Measurements from ENCODE around the gene AGAP1.

AGAP1 gene

GRCh38 chr2:235951493-235951892 is 457.6 kb downstream of the AGAP1 start:
- in situ Hi-C loops (cut with MboI; ENCODE audit: low sequenced_read_pairs) = no loop called here

GRCh38 chr2:235951982-235952381 is 458.1 kb downstream of the AGAP1 start:
- in situ Hi-C loops (cut with MboI; ENCODE audit: low sequenced_read_pairs) = no loop called here

GRCh38 chr2:235952714-235953113 is 458.9 kb downstream of the AGAP1 start:
- in situ Hi-C loops (cut with MboI; ENCODE audit: low sequenced_read_pairs) = no loop called here

- in situ Hi-C loops (cut with MboI; ENCODE audit: low sequenced_read_pairs) = no loop called here
Observed at GRCh38 chr2:235954281-235954680, 460.4 kb downstream of the AGAP1 start.

GRCh38 chr2:235954888-235955480 is 461.1 kb downstream of the AGAP1 start:
- in situ Hi-C loops (cut with MboI; ENCODE audit: low sequenced_read_pairs) = no loop called here

GRCh38 chr2:235955664-235956063 is 461.8 kb downstream of the AGAP1 start:
- in situ Hi-C loops (cut with MboI; ENCODE audit: low sequenced_read_pairs) = no loop called here

GRCh38 chr2:235956281-235956970 is 462.6 kb downstream of the AGAP1 start:
- in situ Hi-C loops (cut with MboI; ENCODE audit: low sequenced_read_pairs) = no loop called here

GRCh38 chr2:235957251-235957650 is 463.4 kb downstream of the AGAP1 start:
- in situ Hi-C loops (cut with MboI; ENCODE audit: low sequenced_read_pairs) = no loop called here

- in situ Hi-C loops (cut with MboI; ENCODE audit: low sequenced_read_pairs) = no loop called here
Observed at GRCh38 chr2:235958221-235958930, 464.5 kb downstream of the AGAP1 start.

GRCh38 chr2:235958931-235959410 is 465.1 kb downstream of the AGAP1 start:
- in situ Hi-C loops (cut with MboI; ENCODE audit: low sequenced_read_pairs) = no loop called here

GRCh38 chr2:235960011-235960715 is 466.3 kb downstream of the AGAP1 start:
- in situ Hi-C loops (cut with MboI; ENCODE audit: low sequenced_read_pairs) = no loop called here

- in situ Hi-C loops (cut with MboI; ENCODE audit: low sequenced_read_pairs) = no loop called here
Observed at GRCh38 chr2:235960716-235961640, 467.1 kb downstream of the AGAP1 start.

- in situ Hi-C loops (cut with MboI; ENCODE audit: low sequenced_read_pairs) = no loop called here
Observed at GRCh38 chr2:235961711-235962110, 467.9 kb downstream of the AGAP1 start.

- in situ Hi-C loops (cut with MboI; ENCODE audit: low sequenced_read_pairs) = no loop called here
Observed at GRCh38 chr2:235963853-235964577, 470.2 kb downstream of the AGAP1 start.

GRCh38 chr2:235964787-235965390 is 471.0 kb downstream of the AGAP1 start:
- in situ Hi-C loops (cut with MboI; ENCODE audit: low sequenced_read_pairs) = no loop called here

GRCh38 chr2:235966396-235966795 is 472.6 kb downstream of the AGAP1 start:
- in situ Hi-C loops (cut with MboI; ENCODE audit: low sequenced_read_pairs) = no loop called here

- in situ Hi-C loops (cut with MboI; ENCODE audit: low sequenced_read_pairs) = no loop called here
Observed at GRCh38 chr2:235966932-235967757, 473.3 kb downstream of the AGAP1 start.

GRCh38 chr2:235968155-235968554 is 474.3 kb downstream of the AGAP1 start:
- in situ Hi-C loops (cut with MboI; ENCODE audit: low sequenced_read_pairs) = no loop called here
